Spleen (tissue), 11 donors: Measurements from ENCODE around the gene KLC3. TPM values are rescaled to one million over a fixed set of nuclear protein-coding genes. Genes with fewer than 3 reads are reported as not detected.

Experiments used
- DNase-seq: peaks from one replicate; pipeline ENCODE4 v3.0.0-alpha.2; 2020
- H3K27ac ChIP-seq, 8 donors: fragments of 200-600 bp; sonication (generic) in 7 of 8; 1 replicate in 4 of 8; 2 replicates in 4 of 8; pipeline versions ENCODE4 v1.5.0 to v1.8.0; 2016 to 2021; ENCODE audit warnings: inconsistent platforms in 4 of 8, mild to moderate bottlenecking in 4 of 8, moderate library complexity in 1 of 8
- H3K27me3 ChIP-seq, 7 donors: fragments of 200-600 bp; sonication (generic) in 6 of 7; replicated peaks in 1 of 7; 1 replicate in 4 of 7; 2 replicates in 3 of 7; pipeline versions ENCODE4 v1.5.0 to v1.8.0; 2016 to 2021; ENCODE audit warnings: inconsistent platforms in 3 of 7, mild to moderate bottlenecking in 1 of 7
- H3K36me3 ChIP-seq, 6 donors: fragments of 200-600 bp; sonication (generic) in 5 of 6; 1 replicate in 4 of 6; 2 replicates in 2 of 6; pipeline versions ENCODE4 v1.5.0 to v1.8.0; 2016 to 2021; ENCODE audit warnings: inconsistent platforms in 2 of 6
- H3K4me1 ChIP-seq, 6 donors: fragments of 200-600 bp; sonication (generic) in 5 of 6; 1 replicate in 3 of 6; 2 replicates in 3 of 6; pipeline versions ENCODE4 v1.5.0 to v1.8.0; 2016 to 2021; ENCODE audit warnings: inconsistent platforms in 3 of 6
- H3K4me3 ChIP-seq, 8 donors: fragments of 200-600 bp; sonication (generic) in 7 of 8; 1 replicate in 4 of 8; 2 replicates in 4 of 8; pipeline versions ENCODE4 v1.5.0 to v1.8.0; 2016 to 2021; ENCODE audit warnings: inconsistent platforms in 4 of 8, mild to moderate bottlenecking in 4 of 8, moderate library complexity in 2 of 8
- H3K9me3 ChIP-seq, 8 donors: fragments of 200-600 bp; sonication (generic) in 7 of 8; 1 replicate in 4 of 8; 2 replicates in 4 of 8; pipeline versions ENCODE4 v1.5.0 to v1.8.0; 2016 to 2021; ENCODE audit warnings: inconsistent platforms in 4 of 8
- POLR2A ChIP-seq, 3 donors: fragments of 450-650 bp; IDR thresholded peaks; one replicate each; pipeline ENCODE4 v1.5.1; 2017; ENCODE audit warnings: antibody characterized with exemption in 3 of 3, mild to moderate bottlenecking in 1 of 3
- POLR2AphosphoS5 ChIP-seq, 3 donors: sonication (generic); formaldehyde crosslinking; IDR thresholded peaks; one replicate each; pipeline ENCODE4 v1.5.1; 2017; ENCODE audit warnings: antibody characterized with exemption in 3 of 3
- WGBS, 5 donors: extraction: QIAGEN DNeasy Blood & Tissue Kit in 3 of 5; methylation state at CpG; one replicate each; pipeline versions ENCODE4 v1.1.5 to v1.1.7; 2013 to 2018; 5-methylcytosine and 5-hydroxymethylcytosine counted together
- intact Hi-C: fragments of 100-400 bp; cut with DNase I; formaldehyde crosslinking; loops from one replicate; pipeline ENCODE4 v1.15.0; 2023; ENCODE audit warnings: low total_unique reads
- polyA plus RNA-seq, 3 donors: library from polyadenylated mRNA; stranded (reverse); fragments of 200-250 nt; gene quantifications; one replicate each; pipeline ENCODE4 v1.2.1, GENCODE V29; 2013
- total RNA-seq, 7 donors: library from RNA; depleted of rRNA in 3 of 7; stranded (reverse); fragments of >200 nt in 3 of 7; fragmentation: NEBNext Ultra II Directional in 4 of 7; extraction: Animal tissue kit (Norgen Biotek cat#: 25700) in 4 of 7; gene quantifications; one replicate each; pipeline versions ENCODE4 v1.1.0 to v1.2.1, GENCODE V29; 2016 to 2021
- TF ChIP-seq, protein P1 (sequence below), 11 experiments: fragments of 200-600 bp in 7 of 11; fragments of 450-650 bp in 4 of 11; sonication (generic) in 4 of 11; IDR thresholded peaks in 8 of 11; conservative IDR thresholded peaks in 3 of 11; 1 replicate in 7 of 11; 2 replicates in 4 of 11; pipeline versions ENCODE4 v1.4.0 to v1.8.0; 2016 to 2021; ENCODE audit warnings: antibody characterized with exemption in 11 of 11, inconsistent platforms in 4 of 11, mild to moderate bottlenecking in 1 of 11
- donor health status: healthy with polysubstance abuse.
- donor health status: DM: no; HTN: no; CAD: no; lungs with moderate emphysema.
- donor health status: DM: no; HTN: no; CAD: no.
- donor health status: Bipolar disorder and iron deficiency.
- donor health status: healthy.
- donor health status: DM: no; HTN: no; CAD: no.
- donor health status: DM: yes; HTN: yes; CAD: no.

Gene KLC3
- total and polyA plus RNA-seq, 10 donors = 0.05 to 0.87 (median 0.08) TPM; not detected in 6

DNA sequence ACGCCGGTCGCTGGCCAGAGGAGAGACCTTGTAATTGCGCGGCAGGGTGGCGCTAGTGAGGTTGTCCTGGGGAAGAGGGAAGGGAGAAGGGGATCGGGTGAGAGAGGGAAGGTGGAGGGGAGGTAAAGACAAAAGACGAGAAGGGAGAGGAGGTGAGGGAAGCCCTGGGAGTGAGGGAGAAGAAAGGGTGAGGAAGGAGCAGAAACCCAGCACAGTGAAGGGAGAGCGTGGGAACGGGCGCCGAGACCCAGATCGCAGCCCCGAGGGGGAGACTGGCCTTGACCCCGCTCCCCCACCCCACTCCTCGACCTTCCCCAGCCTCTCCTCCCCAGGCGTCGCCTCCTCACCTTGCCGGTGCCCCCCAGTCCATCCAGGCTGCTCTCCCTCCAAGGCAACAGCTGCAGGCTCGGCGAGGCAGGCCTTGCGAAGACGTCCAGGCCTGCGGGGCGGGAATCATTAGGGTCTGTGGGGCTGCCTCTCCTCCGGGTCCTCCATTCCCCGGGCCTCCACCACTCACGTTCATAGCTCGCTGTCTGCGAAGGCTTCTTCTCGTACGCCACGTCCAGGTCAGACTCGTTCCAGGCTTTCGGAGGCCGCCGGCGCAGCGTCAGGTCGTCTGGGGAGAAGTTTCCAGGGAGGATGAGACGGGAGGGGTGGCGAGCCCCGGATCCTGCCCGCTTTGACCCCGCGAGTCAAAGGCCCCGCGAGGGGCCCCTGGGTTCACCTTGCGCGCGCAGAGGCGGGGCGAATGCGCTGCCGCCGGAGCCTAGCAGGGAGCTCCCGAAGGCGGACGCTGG, 55.5 kb downstream of the KLC3 start:
- WGBS, 5 donors = 25 to 48% (median 46%) methylated on average over 39 to 58 of the region's 59 CpGs
- Histone ChIP-seq H3K27ac (no peak overlapping the region), H3K27me3 (peaks cover 0 to 52% (median 6%) of the 10 kb centered on the region in 7 donors), H3K9me3 (no peaks in the 10 kb centered on the region), H3K4me3 (no peak overlapping the region), H3K36me3 (peaks cover 0 to 11% (median 0%) of the 10 kb centered on the region in 6 donors), H3K4me1 (peaks cover 4 to 40% (median 17%) of the 10 kb centered on the region in 6 donors)
- no peak for TF ChIP-seq POLR2A (IDR thresholded peaks at IDR 0.05)
- TF ChIP-seq, protein P1, sequence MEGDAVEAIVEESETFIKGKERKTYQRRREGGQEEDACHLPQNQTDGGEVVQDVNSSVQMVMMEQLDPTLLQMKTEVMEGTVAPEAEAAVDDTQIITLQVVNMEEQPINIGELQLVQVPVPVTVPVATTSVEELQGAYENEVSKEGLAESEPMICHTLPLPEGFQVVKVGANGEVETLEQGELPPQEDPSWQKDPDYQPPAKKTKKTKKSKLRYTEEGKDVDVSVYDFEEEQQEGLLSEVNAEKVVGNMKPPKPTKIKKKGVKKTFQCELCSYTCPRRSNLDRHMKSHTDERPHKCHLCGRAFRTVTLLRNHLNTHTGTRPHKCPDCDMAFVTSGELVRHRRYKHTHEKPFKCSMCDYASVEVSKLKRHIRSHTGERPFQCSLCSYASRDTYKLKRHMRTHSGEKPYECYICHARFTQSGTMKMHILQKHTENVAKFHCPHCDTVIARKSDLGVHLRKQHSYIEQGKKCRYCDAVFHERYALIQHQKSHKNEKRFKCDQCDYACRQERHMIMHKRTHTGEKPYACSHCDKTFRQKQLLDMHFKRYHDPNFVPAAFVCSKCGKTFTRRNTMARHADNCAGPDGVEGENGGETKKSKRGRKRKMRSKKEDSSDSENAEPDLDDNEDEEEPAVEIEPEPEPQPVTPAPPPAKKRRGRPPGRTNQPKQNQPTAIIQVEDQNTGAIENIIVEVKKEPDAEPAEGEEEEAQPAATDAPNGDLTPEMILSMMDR (IDR thresholded peaks at IDR 0.05 in 8 of 11, conservative IDR thresholded peaks at IDR 0.05 in 3 of 11) = no peak
- TF ChIP-seq POLR2AphosphoS5 (IDR thresholded peaks at IDR 0.05) = no peak
- no peak for DNase-seq
- intact Hi-C loops = no loop called here

DNA sequence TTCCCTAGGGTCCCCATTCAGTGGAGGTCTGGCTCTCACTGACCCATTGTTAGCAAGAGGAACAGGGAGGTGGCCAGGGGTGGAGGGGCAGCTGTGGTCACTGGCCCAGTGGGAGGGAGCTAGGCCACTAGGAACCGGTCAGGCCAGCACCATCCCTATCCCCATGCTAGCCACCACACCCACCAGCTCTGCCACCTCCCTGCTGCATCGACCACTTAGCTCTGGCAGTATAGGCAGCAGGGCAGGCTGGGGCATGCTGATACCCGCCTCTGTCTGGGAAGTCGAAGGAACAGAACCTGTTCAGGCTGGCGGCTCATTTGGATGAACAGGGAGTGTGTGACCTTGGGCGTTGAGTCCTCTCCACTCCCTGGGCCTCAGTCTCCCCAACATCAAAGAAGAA, 59.6 kb downstream of the KLC3 start:
- TF ChIP-seq, protein P1 (IDR thresholded peaks at IDR 0.05 in 8 of 11, conservative IDR thresholded peaks at IDR 0.05 in 3 of 11) = no peak
- no peak for TF ChIP-seq POLR2AphosphoS5 (IDR thresholded peaks at IDR 0.05)
- TF ChIP-seq POLR2A (IDR thresholded peaks at IDR 0.05) = no peak
- 89 to 100% (median 92%) methylated on average over 5 to 6 of the region's 6 CpGs for WGBS, 5 donors
- Histone ChIP-seq H3K9me3 (no peaks in the 10 kb centered on the region), H3K36me3 (peaks cover 0 to 11% (median 0%) of the 10 kb centered on the region in 6 donors), H3K4me1 (peaks cover 16 to 78% (median 46%) of the 10 kb centered on the region in 6 donors), H3K27ac (no peak overlapping the region), H3K27me3 (peaks cover 0 to 81% (median 16%) of the 10 kb centered on the region in 7 donors), H3K4me3 (no peak overlapping the region)
- intact Hi-C loops = no loop called here
- no peak for DNase-seq

Other genes with a start within 250 kb of the KLC3 start
- 10 to 100 TPM; 16.2 to 27.1 (median 19.6) TPM for gene PPP1R37, start 247.6 kb upstream of the KLC3 start, total RNA-seq
- gene PPP1R37, start 247.6 kb upstream of the KLC3 start, polyA plus RNA-seq = 10 to 100 TPM; 14.3 to 36.7 (median 20.3) TPM
- under 1 TPM in 6 of 7 donors, not detected in 1; 0.20 to 0.77 (median 0.23) TPM for gene NKPD1, start 179.8 kb upstream of the KLC3 start, total RNA-seq
- under 1 TPM; 0.17 to 0.21 (median 0.19) TPM for gene NKPD1, start 179.8 kb upstream of the KLC3 start, polyA plus RNA-seq
- gene TRAPPC6A, start 162.5 kb upstream of the KLC3 start, total RNA-seq = 10 to 100 TPM; 25.9 to 46.6 (median 36.3) TPM
- 100 to 1,000 TPM in 2 of 3 donors, 10 to 100 TPM in 1; 66.4 to 109 (median 105) TPM for gene TRAPPC6A, start 162.5 kb upstream of the KLC3 start, polyA plus RNA-seq
- 10 to 100 TPM; 14.7 to 31.7 (median 17.9) TPM for gene BLOC1S3, start 162.0 kb upstream of the KLC3 start, total RNA-seq
- 1 to 10 TPM; 5.0 to 7.4 (median 7.4) TPM for gene BLOC1S3, start 162.0 kb upstream of the KLC3 start, polyA plus RNA-seq
- gene EXOC3L2, start 95.3 kb upstream of the KLC3 start, total RNA-seq = 10 to 100 TPM in 6 of 7 donors, 1 to 10 TPM in 1; 8.7 to 22.7 (median 16.4) TPM
- gene EXOC3L2, start 95.3 kb upstream of the KLC3 start, polyA plus RNA-seq = 1 to 10 TPM; 1.9 to 9.0 (median 2.5) TPM
- gene MARK4, start 89.5 kb upstream of the KLC3 start, total RNA-seq = 10 to 100 TPM; 17.9 to 45.8 (median 31.3) TPM
- gene MARK4, start 89.5 kb upstream of the KLC3 start, polyA plus RNA-seq = 10 to 100 TPM in 1 of 3 donors, 1 to 10 TPM in 2; 6.5 to 12.7 (median 6.9) TPM
- under 1 TPM in 1 of 7 donors, not detected in 6; 0.49 TPM for gene CKM, start 17.9 kb upstream of the KLC3 start, total RNA-seq
- 1 to 10 TPM in 1 of 3 donors, under 1 TPM in 2; 0.29 to 4.4 (median 0.76) TPM for gene CKM, start 17.9 kb upstream of the KLC3 start, polyA plus RNA-seq
- 10 to 100 TPM; 12.2 to 22.1 (median 14.7) TPM for gene ERCC2, start 29.8 kb downstream of the KLC3 start, total RNA-seq
- gene ERCC2, start 29.8 kb downstream of the KLC3 start, polyA plus RNA-seq = 10 to 100 TPM; 11.5 to 19.1 (median 17.3) TPM
- 10 to 100 TPM in 5 of 7 donors, 1 to 10 TPM in 2; 3.9 to 18.1 (median 12.5) TPM for gene PPP1R13L, start 64.3 kb downstream of the KLC3 start, total RNA-seq
- gene PPP1R13L, start 64.3 kb downstream of the KLC3 start, polyA plus RNA-seq = 10 to 100 TPM in 1 of 3 donors, 1 to 10 TPM in 2; 7.5 to 13.2 (median 8.8) TPM
- 1 to 10 TPM; 2.6 to 4.3 (median 3.1) TPM for gene POLR1G, start 65.9 kb downstream of the KLC3 start, total RNA-seq
- 1 to 10 TPM; 2.1 to 4.3 (median 2.5) TPM for gene POLR1G, start 65.9 kb downstream of the KLC3 start, polyA plus RNA-seq
- gene ERCC1, start 83.2 kb downstream of the KLC3 start, total RNA-seq = 10 to 100 TPM; 47.3 to 69.4 (median 59.7) TPM
- 10 to 100 TPM; 45.3 to 54.6 (median 50.0) TPM for gene ERCC1, start 83.2 kb downstream of the KLC3 start, polyA plus RNA-seq
- 10 to 100 TPM in 2 of 7 donors, 1 to 10 TPM in 4, under 1 TPM in 1; 0.92 to 41.7 (median 1.6) TPM for gene FOSB, start 127.2 kb downstream of the KLC3 start, total RNA-seq
- 1 to 10 TPM in 2 of 3 donors, under 1 TPM in 1; 0.42 to 2.2 (median 1.3) TPM for gene FOSB, start 127.2 kb downstream of the KLC3 start, polyA plus RNA-seq
- gene RTN2, start 156.3 kb downstream of the KLC3 start, total RNA-seq = 10 to 100 TPM in 6 of 7 donors, 1 to 10 TPM in 1; 9.2 to 22.6 (median 15.1) TPM
- 1 to 10 TPM; 4.9 to 7.9 (median 7.6) TPM for gene RTN2, start 156.3 kb downstream of the KLC3 start, polyA plus RNA-seq
- 10 to 100 TPM in 2 of 7 donors, 1 to 10 TPM in 5; 6.3 to 21.4 (median 9.6) TPM for gene PPM1N, start 157.7 kb downstream of the KLC3 start, total RNA-seq
- gene PPM1N, start 157.7 kb downstream of the KLC3 start, polyA plus RNA-seq = 10 to 100 TPM in 2 of 3 donors, 1 to 10 TPM in 1; 9.5 to 13.4 (median 10.7) TPM
- 100 to 1,000 TPM; 146 to 386 (median 221) TPM for gene VASP, start 166.7 kb downstream of the KLC3 start, total RNA-seq
- gene VASP, start 166.7 kb downstream of the KLC3 start, polyA plus RNA-seq = 100 to 1,000 TPM; 154 to 210 (median 161) TPM
- 10 to 100 TPM; 13.6 to 18.4 (median 16.7) TPM for gene OPA3, start 244.1 kb downstream of the KLC3 start, total RNA-seq
- gene OPA3, start 244.1 kb downstream of the KLC3 start, polyA plus RNA-seq = 1 to 10 TPM; 2.8 to 7.7 (median 3.0) TPM